ENCODE data around the gene ANKH. TPM values are rescaled to one million over a fixed set of nuclear protein-coding genes. Genes with fewer than 3 reads are reported as not detected.
A peak's percentile ranks its signal among the peaks of the same experiment; 100 is the strongest.
"Not testable (repeated sequence)": the region's sequence is repeated elsewhere in the genome, so short reads cannot be mapped to it uniquely, and the experiment has no call there.

The ANKH gene
- 29.9 and 32.6 TPM in 2 replicates for total RNA-seq
- long read RNA-seq, partial matches to known transcripts: 10 of 17 reads
- long read RNA-seq, other reads (novel, unspliced or antisense): 5 of 17 reads

DNA sequence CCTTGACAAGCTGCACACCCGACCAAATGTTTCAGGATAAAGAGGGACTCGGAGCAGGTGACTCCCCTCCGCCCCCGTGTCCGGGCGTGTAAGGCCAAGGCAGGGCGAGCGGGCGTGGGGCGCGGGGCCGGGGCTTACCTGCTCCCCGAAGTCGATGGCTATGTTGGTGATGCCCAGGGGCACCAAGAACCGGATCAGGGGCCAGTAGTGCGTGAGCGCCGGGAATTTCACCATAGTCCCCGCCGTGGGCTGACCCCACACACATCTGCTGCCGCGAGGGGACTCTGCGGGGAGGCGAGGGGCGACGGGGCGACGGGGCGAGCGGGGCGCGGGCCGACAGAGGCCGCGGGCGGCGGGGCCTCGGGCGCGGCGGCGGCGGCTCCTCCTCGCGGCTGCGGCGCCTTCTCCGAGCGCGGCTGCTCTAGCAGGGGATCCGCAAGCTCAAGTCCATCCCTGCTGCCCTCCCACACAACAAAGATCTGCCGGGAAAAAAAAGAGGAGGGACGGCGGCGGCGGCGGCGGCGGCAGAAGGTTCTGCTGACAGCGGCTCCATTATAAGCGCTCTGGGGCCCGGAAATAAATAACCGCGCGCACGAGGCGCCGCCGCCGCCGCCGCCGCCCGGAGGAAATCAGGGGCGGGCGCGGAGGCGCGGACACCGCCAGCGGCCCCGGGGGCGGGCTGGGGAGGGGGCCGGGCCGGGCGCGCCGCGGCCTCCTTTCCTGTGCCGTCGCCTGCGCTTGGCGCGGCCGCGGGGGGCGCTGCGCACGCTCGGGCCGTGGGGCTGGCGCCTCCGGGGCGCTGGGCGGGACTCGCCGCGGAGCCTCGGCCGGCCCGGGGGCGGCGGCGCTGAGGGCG lies at the start of gene ANKH:
Gene ANKH (minus strand): TSS at position 565 of the 856 bp plus-strand sequence. CDS start 331 bp downstream, at position 234.
- Mint-ChIP-seq H3K27ac (peak within 1 kb of the TSS; percentile 89), H3K4me3 (ENCODE audit: low read depth) (peak within 1 kb of the TSS; percentile 82), H3K9me3 (ENCODE audit: low read depth) (no peaks in the 10 kb centered on the region), H3K27me3 (peaks cover 25% of the 10 kb centered on the region), H3K4me1 (ENCODE audit: low read depth) (peaks cover 20% of the 10 kb centered on the region), H3K36me3 (ENCODE audit: insufficient read depth) (no peaks in the 10 kb centered on the region)
- TF ChIP-seq, protein P1, sequence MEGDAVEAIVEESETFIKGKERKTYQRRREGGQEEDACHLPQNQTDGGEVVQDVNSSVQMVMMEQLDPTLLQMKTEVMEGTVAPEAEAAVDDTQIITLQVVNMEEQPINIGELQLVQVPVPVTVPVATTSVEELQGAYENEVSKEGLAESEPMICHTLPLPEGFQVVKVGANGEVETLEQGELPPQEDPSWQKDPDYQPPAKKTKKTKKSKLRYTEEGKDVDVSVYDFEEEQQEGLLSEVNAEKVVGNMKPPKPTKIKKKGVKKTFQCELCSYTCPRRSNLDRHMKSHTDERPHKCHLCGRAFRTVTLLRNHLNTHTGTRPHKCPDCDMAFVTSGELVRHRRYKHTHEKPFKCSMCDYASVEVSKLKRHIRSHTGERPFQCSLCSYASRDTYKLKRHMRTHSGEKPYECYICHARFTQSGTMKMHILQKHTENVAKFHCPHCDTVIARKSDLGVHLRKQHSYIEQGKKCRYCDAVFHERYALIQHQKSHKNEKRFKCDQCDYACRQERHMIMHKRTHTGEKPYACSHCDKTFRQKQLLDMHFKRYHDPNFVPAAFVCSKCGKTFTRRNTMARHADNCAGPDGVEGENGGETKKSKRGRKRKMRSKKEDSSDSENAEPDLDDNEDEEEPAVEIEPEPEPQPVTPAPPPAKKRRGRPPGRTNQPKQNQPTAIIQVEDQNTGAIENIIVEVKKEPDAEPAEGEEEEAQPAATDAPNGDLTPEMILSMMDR (IDR thresholded peaks at IDR 0.05; ENCODE audit: unreplicated experiment): no peak
- DNase-seq (ENCODE audit: low spot score, unreplicated experiment): peak; percentile 74

DNA sequence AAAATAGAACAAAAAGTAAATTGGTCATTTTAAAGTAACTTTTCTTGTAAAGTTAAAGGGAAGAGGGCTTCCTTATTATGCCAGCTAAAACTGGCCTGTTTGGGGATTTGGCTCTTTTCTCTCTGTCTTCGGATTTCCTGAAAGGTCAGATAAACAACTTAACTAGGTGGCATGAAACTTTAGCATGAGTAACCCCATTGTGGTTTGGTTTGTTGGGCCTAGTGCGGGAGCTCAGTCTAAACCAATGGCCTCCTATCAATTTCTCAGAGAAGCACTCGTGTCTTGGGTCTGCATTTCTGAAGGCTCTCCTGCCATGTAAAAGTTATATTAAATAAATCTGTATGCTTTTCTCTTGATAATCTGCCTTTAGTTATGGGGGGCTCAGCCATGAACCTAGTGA lies 48.5 kb upstream of the ANKH start:
- TF ChIP-seq, protein P1 (IDR thresholded peaks at IDR 0.05; ENCODE audit: unreplicated experiment): no peak
- no peak for DNase-seq (ENCODE audit: low spot score, unreplicated experiment)
- no peaks in the 10 kb centered on the region for H3K9me3 Mint-ChIP-seq (ENCODE audit: low read depth)
- H3K4me3 Mint-ChIP-seq (ENCODE audit: low read depth): no peak overlapping the region
- peaks cover 3% of the 10 kb centered on the region for H3K4me1 Mint-ChIP-seq (ENCODE audit: low read depth)
- H3K27me3 Mint-ChIP-seq: peaks cover 10% of the 10 kb centered on the region
- no peak overlapping the region for H3K27ac Mint-ChIP-seq
- H3K36me3 Mint-ChIP-seq (ENCODE audit: insufficient read depth): no peaks in the 10 kb centered on the region

DNA sequence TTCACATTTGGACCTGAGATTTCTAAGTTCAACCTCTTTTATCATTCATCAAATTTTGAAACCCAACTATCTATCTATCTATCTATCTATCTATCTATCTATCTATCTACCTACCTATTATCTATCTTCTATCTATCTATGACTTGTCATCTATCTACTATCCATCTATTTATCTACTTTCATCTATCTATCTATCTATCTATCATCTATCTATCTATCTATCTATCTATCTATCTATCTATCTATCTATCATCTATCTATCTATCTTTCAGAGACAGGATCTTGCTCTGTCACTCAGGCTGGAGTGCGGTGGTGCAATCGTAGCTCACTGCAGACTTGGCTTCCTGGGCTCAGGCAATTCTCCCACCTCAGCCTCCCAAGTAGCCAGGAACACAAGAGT lies 47.5 kb upstream of the ANKH start:
- H3K4me1 Mint-ChIP-seq (ENCODE audit: low read depth); DNase-seq (ENCODE audit: low spot score, unreplicated experiment); H3K27ac Mint-ChIP-seq; H3K4me3 Mint-ChIP-seq (ENCODE audit: low read depth); H3K9me3 Mint-ChIP-seq (ENCODE audit: low read depth); H3K36me3 Mint-ChIP-seq (ENCODE audit: insufficient read depth): not testable (repeated sequence)
- H3K27me3 Mint-ChIP-seq: peaks cover 10% of the 10 kb centered on the region

DNA sequence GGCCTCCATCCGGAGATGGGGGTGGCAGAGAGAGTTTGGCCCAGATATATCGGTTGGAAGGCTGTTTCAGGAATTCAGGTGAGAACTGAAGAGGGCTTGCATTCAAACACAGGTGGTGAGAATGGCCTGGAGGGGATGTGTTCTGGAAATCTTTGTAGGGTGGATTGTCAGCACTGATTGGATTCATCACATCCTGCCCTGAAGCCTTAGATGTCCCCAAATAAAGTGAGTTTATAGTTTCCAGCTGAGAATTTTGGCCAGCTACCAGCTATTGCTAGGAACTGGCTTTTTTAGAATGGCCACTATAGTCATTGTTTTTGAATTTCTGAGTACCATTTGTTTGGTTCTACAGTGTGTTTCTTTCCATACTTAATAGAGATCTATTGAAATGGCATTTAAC lies 46.1 kb upstream of the ANKH start:
- Mint-ChIP-seq H3K27ac (no peak overlapping the region), H3K4me3 (ENCODE audit: low read depth) (no peak overlapping the region), H3K36me3 (ENCODE audit: insufficient read depth) (no peaks in the 10 kb centered on the region), H3K4me1 (ENCODE audit: low read depth) (peaks cover 3% of the 10 kb centered on the region), H3K27me3 (peaks cover 10% of the 10 kb centered on the region), H3K9me3 (ENCODE audit: low read depth) (peaks cover 4% of the 10 kb centered on the region)
- no peak for DNase-seq (ENCODE audit: low spot score, unreplicated experiment)
- TF ChIP-seq, protein P1 (IDR thresholded peaks at IDR 0.05; ENCODE audit: unreplicated experiment): no peak

DNA sequence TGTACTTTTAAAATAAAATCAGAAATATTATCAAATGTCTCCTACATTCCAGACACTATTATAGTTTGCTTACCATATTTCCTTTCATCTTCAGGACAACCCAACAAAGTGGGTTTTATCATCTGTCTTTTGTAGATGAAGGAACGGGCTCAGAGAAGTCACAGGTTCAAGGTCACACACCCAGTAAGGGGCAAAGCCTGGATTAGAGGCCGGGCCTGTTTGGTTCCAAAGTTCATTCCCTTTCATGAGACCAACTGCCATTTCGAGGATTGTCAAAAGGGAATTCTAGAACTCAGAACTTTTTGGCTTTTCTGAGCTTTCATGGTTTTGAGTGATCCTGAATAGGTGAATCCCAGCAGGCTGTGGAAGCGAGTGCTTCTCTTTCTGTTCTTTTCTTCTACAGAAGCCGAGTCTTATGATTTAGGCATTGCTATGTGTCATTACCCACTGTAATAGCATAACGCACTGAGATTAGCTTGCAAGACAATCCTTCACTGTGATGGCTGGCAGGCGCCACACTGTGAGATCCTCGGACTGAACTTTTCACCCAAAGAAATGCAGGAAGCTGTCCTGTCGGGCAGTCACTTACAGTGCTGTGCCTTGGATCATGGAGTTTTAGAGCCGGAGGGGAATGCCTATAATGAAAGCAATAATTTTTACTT lies 43.8 kb upstream of the ANKH start:
- TF ChIP-seq, protein P1 (IDR thresholded peaks at IDR 0.05; ENCODE audit: unreplicated experiment): no peak
- Mint-ChIP-seq H3K9me3 (ENCODE audit: low read depth) (peaks cover 4% of the 10 kb centered on the region), H3K27me3 (peaks cover 13% of the 10 kb centered on the region), H3K36me3 (ENCODE audit: insufficient read depth) (no peaks in the 10 kb centered on the region), H3K27ac (no peak overlapping the region), H3K4me3 (ENCODE audit: low read depth) (no peak overlapping the region), H3K4me1 (ENCODE audit: low read depth) (no peaks in the 10 kb centered on the region)
- DNase-seq (ENCODE audit: low spot score, unreplicated experiment): no peak

All from progenitor cell of endocrine pancreas (in vitro differentiated cells).